Suprapubic skin (tissue), 4 donors: ENCODE results near the gene SKAP1.

Source experiments
- EP300 ChIP-seq: sonication (generic); formaldehyde crosslinking; IDR thresholded peaks from one replicate; pipeline ENCODE4 v1.6.1; 2017; ENCODE audit warnings: antibody characterized with exemption
- POLR2A ChIP-seq, 2 donors: fragments of 450-650 bp; IDR thresholded peaks; one replicate each; pipeline ENCODE4 v1.6.1; 2017; ENCODE audit warnings: antibody characterized with exemption in 2 of 2, mild to moderate bottlenecking in 2 of 2, moderate library complexity in 2 of 2
- POLR2AphosphoS5 ChIP-seq, 3 donors: sonication (generic); formaldehyde crosslinking; IDR thresholded peaks; one replicate each; pipeline ENCODE4 v1.6.1; 2017; ENCODE audit warnings: antibody characterized with exemption in 3 of 3
- TF ChIP-seq, protein P1 (sequence below), 2 donors: fragments of 200-600 bp in 1 of 2; fragments of 450-650 bp in 1 of 2; sonication (generic) in 1 of 2; IDR thresholded peaks; one replicate each; pipeline ENCODE4 v1.5.1; 2016 to 2019; ENCODE audit warnings: antibody characterized with exemption in 2 of 2, mild to moderate bottlenecking in 1 of 2, moderate library complexity in 1 of 2

DNA sequence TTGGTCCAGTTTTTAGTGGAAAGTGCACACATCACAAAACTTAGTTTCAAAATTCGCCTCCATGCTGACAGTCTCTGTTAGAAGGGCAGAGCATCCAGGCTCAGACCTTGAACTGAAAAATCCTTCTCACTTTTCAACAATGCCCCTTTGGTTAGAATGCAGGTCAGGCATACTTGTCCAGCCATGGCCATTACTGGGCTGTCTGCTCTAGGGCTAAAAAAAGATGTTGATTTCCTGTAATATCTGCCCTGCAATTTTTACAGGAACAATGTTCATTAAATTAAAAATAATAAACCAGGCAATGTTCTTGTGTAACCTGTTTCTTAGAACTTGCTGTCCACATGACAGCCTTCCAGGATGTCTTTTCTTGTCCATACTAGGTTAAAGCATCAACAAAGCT, 200.1 kb downstream of the SKAP1 start:
- TF ChIP-seq, protein P1, sequence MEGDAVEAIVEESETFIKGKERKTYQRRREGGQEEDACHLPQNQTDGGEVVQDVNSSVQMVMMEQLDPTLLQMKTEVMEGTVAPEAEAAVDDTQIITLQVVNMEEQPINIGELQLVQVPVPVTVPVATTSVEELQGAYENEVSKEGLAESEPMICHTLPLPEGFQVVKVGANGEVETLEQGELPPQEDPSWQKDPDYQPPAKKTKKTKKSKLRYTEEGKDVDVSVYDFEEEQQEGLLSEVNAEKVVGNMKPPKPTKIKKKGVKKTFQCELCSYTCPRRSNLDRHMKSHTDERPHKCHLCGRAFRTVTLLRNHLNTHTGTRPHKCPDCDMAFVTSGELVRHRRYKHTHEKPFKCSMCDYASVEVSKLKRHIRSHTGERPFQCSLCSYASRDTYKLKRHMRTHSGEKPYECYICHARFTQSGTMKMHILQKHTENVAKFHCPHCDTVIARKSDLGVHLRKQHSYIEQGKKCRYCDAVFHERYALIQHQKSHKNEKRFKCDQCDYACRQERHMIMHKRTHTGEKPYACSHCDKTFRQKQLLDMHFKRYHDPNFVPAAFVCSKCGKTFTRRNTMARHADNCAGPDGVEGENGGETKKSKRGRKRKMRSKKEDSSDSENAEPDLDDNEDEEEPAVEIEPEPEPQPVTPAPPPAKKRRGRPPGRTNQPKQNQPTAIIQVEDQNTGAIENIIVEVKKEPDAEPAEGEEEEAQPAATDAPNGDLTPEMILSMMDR (IDR thresholded peaks at IDR 0.05), result no peak
- TF ChIP-seq POLR2A (IDR thresholded peaks at IDR 0.05), result no peak
- TF ChIP-seq EP300, result no peak
- TF ChIP-seq POLR2AphosphoS5 (IDR thresholded peaks at IDR 0.05), result no peak
